MM.1S (cell line): ENCODE measurements around the gene FOXF2.

ENCODE experiments used
- DNase-seq: peaks from one replicate; pipeline ENCODE4 v3.0.0-alpha.2; 2015
- H2AFZ ChIP-seq: fragments of 300-600 bp; sonication (generic); 2 replicates; pipeline ENCODE4 v1.6.0; 2016; ENCODE audit warnings: antibody characterized with exemption, low read length
- H3F3A ChIP-seq: fragments of 300-600 bp; sonication (generic); 2 replicates; pipeline ENCODE4 v1.6.1; 2016; ENCODE audit warnings: mild to moderate bottlenecking, antibody characterized with exemption, low read length, moderate library complexity, mixed read lengths; ENCODE audit not compliant: insufficient read depth
- H3K27ac ChIP-seq: fragments of 300-600 bp; sonication (generic); 2 replicates; pipeline ENCODE4 v1.5.1; 2016; ENCODE audit warnings: mild to moderate bottlenecking, low read length
- H3K27me3 ChIP-seq: fragments of 300-600 bp; sonication (generic); replicated peaks from 2 replicates; pipeline ENCODE4 v1.6.0; 2016; ENCODE audit warnings: low read length; ENCODE audit not compliant: insufficient read depth
- H3K36me3 ChIP-seq: fragments of 300-600 bp; sonication (generic); replicated peaks from 2 replicates; pipeline ENCODE4 v1.6.1; 2016; ENCODE audit warnings: mild to moderate bottlenecking, low read length, mixed read lengths; ENCODE audit not compliant: insufficient read depth
- H3K4me1 ChIP-seq: fragments of 300-600 bp; sonication (generic); 2 replicates; pipeline ENCODE4 v1.6.1; 2016; ENCODE audit warnings: low read length, mixed read lengths
- H3K4me2 ChIP-seq: fragments of 300-600 bp; sonication (generic); 2 replicates; pipeline ENCODE4 v1.6.0; 2016; ENCODE audit warnings: low read depth, low read length
- H3K4me3 ChIP-seq: fragments of 300-600 bp; sonication (generic); 2 replicates; pipeline ENCODE4 v1.5.1; 2016; ENCODE audit warnings: low read length, mixed read lengths
- H3K79me2 ChIP-seq: fragments of 300-600 bp; sonication (generic); 2 replicates; pipeline ENCODE4 v1.6.1; 2016; ENCODE audit warnings: mixed run types, low read length, mixed read lengths
- H3K9ac ChIP-seq: fragments of 300-600 bp; sonication (generic); 2 replicates; pipeline ENCODE4 v1.6.1; 2016; ENCODE audit warnings: low read length, mixed read lengths
- H3K9me2 ChIP-seq: fragments of 300-600 bp; sonication (generic); replicated peaks from 2 replicates; pipeline ENCODE4 v1.6.1; 2016; ENCODE audit warnings: mild to moderate bottlenecking, low read length, mixed read lengths; ENCODE audit not compliant: insufficient read depth
- H3K9me3 ChIP-seq: fragments of 300-600 bp; sonication (generic); replicated peaks from 2 replicates; pipeline ENCODE4 v1.6.1; 2016; ENCODE audit warnings: mild to moderate bottlenecking, low read length, mixed read lengths; ENCODE audit not compliant: insufficient read depth
- H4K20me1 ChIP-seq: fragments of 300-600 bp; sonication (generic); 2 replicates; pipeline ENCODE4 v1.6.1; 2016; ENCODE audit warnings: mild to moderate bottlenecking, low read length, moderate library complexity, mixed read lengths; ENCODE audit not compliant: insufficient read depth
- CTCF ChIP-seq: fragments of 300-600 bp; sonication (generic); IDR thresholded peaks from 2 replicates; pipeline ENCODE4 v1.5.1; 2016; ENCODE audit warnings: antibody characterized with exemption, low read length, mixed read lengths
- EZH2 ChIP-seq: fragments of 300-600 bp; sonication (generic); optimal IDR thresholded peaks from 2 replicates; pipeline ENCODE3; 2017; ENCODE audit warnings: low read depth, mild to moderate bottlenecking, antibody characterized with exemption, low read length, mixed read lengths
- EZH2phosphoT487 ChIP-seq: fragments of 300-600 bp; sonication (generic); IDR thresholded peaks from 2 replicates; pipeline ENCODE4 v1.6.1; 2018; ENCODE audit warnings: antibody characterized with exemption, low read length

Gene FOXF2

GRCh38 chr6:1392813-1393640 lies 3.7 kb downstream of the FOXF2 start:
- Histone ChIP-seq H3K4me3 (no peak overlapping the region), H3K9ac (no peak overlapping the region), H3K27ac (no peak overlapping the region), H2AFZ (no peak overlapping the region), H3K9me2 (no peaks in the 10 kb centered on the region), H3K4me2 (no peak overlapping the region), H4K20me1 (no peaks in the 10 kb centered on the region), H3F3A (no peaks in the 10 kb centered on the region), H3K79me2 (no peaks in the 10 kb centered on the region), H3K36me3 (no peaks in the 10 kb centered on the region), H3K4me1 (no peaks in the 10 kb centered on the region), H3K9me3 (no peaks in the 10 kb centered on the region), H3K27me3 (peaks cover 72% of the 10 kb centered on the region)
- TF ChIP-seq EZH2 (no peak), CTCF (no peak), EZH2phosphoT487 (no peak)
- DNase-seq = no peak

- no peaks in the 10 kb centered on the region for H3K36me3 ChIP-seq
- H3K27ac ChIP-seq = no peak overlapping the region
- H3K9ac ChIP-seq = no peak overlapping the region
- H3K9me3 ChIP-seq = no peaks in the 10 kb centered on the region
- no peak for DNase-seq
- no peaks in the 10 kb centered on the region for H3K9me2 ChIP-seq
- H3K27me3 ChIP-seq = peaks cover 64% of the 10 kb centered on the region
- no peak for TF ChIP-seq EZH2
- TF ChIP-seq EZH2phosphoT487 = no peak
- no peak for TF ChIP-seq CTCF
- H3K4me2 ChIP-seq = no peak overlapping the region
- H3K4me3 ChIP-seq = no peak overlapping the region
- H3K4me1 ChIP-seq = no peaks in the 10 kb centered on the region
- H4K20me1 ChIP-seq = no peaks in the 10 kb centered on the region
- no peaks in the 10 kb centered on the region for H3F3A ChIP-seq
- no peaks in the 10 kb centered on the region for H3K79me2 ChIP-seq
- H2AFZ ChIP-seq = no peak overlapping the region
Measured at GRCh38 chr6:1393641-1394283, 4.4 kb downstream of the FOXF2 start.

GRCh38 chr6:1394514-1395463 lies 5.4 kb downstream of the FOXF2 start:
- no peaks in the 10 kb centered on the region for H3K36me3 ChIP-seq
- no peak overlapping the region for H3K9ac ChIP-seq
- no peaks in the 10 kb centered on the region for H3K9me3 ChIP-seq
- H4K20me1 ChIP-seq = no peaks in the 10 kb centered on the region
- no peaks in the 10 kb centered on the region for H3K9me2 ChIP-seq
- no peak overlapping the region for H3K4me3 ChIP-seq
- no peaks in the 10 kb centered on the region for H3K4me1 ChIP-seq
- TF ChIP-seq EZH2phosphoT487 (no peak), CTCF (no peak), EZH2 (no peak)
- no peak overlapping the region for H3K27ac ChIP-seq
- H3K79me2 ChIP-seq = no peaks in the 10 kb centered on the region
- no peak for DNase-seq
- no peaks in the 10 kb centered on the region for H3F3A ChIP-seq
- H3K4me2 ChIP-seq = no peak overlapping the region
- peaks cover 60% of the 10 kb centered on the region for H3K27me3 ChIP-seq
- no peak overlapping the region for H2AFZ ChIP-seq
